ENCODE measurements around the gene SLC26A5.
"Not testable (repeated sequence)": the region's sequence is repeated elsewhere in the genome, so short reads cannot be mapped to it uniquely, and the experiment has no call there.

The SLC26A5 gene

GRCh38 chr7:103405789-103406613 lies 40.0 kb downstream of the SLC26A5 start:
- DNase-seq (ENCODE audit: low read depth in 2 of 2), result not testable (repeated sequence)

- not testable (repeated sequence) for DNase-seq (ENCODE audit: low read depth in 2 of 2)
Measured at GRCh38 chr7:103399687-103400086, 46.3 kb downstream of the SLC26A5 start.

GRCh38 chr7:103398483-103399127 lies 47.4 kb downstream of the SLC26A5 start:
- DNase-seq (ENCODE audit: low read depth in 2 of 2), result no peak

- no peak for DNase-seq (ENCODE audit: low read depth in 2 of 2)
Measured at GRCh38 chr7:103396471-103396870, 49.5 kb downstream of the SLC26A5 start.

- DNase-seq (ENCODE audit: low read depth in 2 of 2), result no peak
Measured at GRCh38 chr7:103395071-103395470, 50.9 kb downstream of the SLC26A5 start.

- DNase-seq (ENCODE audit: low read depth in 2 of 2), result no peak
Measured at GRCh38 chr7:103394566-103394965, 51.4 kb downstream of the SLC26A5 start.

DNA sequence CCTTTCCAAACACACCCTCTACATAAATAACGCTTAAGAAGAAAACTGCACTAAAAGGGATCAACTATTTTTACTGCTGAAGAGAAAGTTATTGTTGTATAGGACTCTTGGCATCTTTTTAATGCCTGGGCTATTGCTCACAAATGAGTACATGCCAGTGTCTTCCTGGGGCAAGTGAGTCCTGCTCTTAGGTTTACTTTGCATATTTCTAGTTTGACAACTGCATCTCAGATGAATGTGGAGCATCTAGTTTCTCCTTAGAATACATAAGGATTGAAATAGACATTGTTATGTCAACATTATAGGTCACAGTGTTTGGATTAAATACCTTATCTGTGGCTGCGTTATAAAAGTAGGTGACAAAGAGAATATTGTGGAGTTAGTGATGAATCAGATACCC lies 54.0 kb downstream of the SLC26A5 start:
- DNase-seq (ENCODE audit: low read depth in 2 of 2), result no peak

GRCh38 chr7:103391150-103391549 lies 54.9 kb downstream of the SLC26A5 start:
- DNase-seq (ENCODE audit: low read depth in 2 of 2), result no peak

DNA sequence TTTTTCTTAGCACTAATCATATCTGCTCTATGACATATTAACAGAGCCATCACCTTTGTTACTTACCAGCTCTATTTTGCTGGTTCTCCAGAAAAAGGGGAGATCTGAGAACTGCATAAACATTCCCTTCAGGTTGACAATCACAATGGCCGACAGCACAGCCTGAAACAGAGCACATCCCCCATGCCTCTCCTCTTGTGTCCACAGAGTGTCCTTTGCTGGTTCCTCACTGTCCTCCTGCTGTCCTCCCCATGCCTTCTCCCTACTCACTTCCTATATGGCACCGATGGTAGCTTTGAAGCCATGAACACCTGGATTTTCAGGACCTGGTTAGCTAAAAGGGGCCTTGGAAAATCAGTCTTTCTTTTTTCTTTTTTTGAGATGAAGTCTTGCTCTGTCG lies 56.7 kb downstream of the SLC26A5 start:
- DNase-seq (ENCODE audit: low read depth in 2 of 2), result no peak

- DNase-seq (ENCODE audit: low read depth in 2 of 2), result no peak
Measured at GRCh38 chr7:103388469-103389140, 57.4 kb downstream of the SLC26A5 start.

GRCh38 chr7:103387242-103387641 lies 58.8 kb downstream of the SLC26A5 start:
- DNase-seq (ENCODE audit: low read depth in 2 of 2), result no peak

DNA sequence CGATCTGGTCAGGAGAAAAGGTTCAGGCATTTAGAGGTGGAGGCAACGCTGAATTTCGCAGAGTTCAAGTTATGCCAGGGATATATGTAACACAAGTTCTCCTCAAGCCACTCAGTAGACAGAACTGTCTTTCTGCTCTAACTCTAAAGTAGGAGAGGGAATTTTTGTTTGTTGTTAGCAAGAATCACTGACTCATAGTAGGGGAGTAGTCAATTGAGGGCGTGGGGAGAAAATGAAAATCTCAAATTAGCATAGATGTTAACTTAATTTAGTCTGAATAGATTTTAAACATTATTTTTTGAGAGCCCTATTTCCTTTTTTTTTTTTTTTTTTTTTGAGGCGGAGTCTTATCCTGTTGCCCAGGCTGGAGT lies 64.0 kb downstream of the SLC26A5 start:
- DNase-seq (ENCODE audit: low read depth in 2 of 2), result no peak

DNA sequence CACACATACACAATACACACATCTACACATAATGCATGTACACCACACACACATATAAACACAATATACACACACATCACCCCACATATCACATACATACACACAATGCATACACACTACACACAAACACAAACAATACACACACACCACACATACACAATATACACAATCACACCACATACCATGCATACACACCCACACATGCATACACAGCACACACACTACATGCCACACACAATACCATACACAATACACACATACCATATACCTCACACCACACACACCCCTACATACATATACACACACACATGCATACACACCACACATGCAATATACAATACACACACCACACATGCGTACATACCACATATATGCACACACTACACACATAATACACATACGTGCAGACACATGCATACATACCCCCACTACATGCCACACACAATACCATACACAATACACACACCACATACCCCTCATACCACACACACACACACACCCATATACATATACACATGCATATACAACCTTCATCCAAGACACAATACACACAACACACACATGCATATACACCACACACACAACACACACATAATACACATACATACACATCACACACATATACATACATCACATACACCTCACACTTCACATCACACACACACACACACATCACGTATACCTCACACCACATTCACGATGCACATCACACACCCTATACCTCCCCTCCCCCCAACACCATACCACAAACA lies 64.6 kb downstream of the SLC26A5 start:
- no peak for DNase-seq (ENCODE audit: low read depth in 2 of 2)

DNA sequence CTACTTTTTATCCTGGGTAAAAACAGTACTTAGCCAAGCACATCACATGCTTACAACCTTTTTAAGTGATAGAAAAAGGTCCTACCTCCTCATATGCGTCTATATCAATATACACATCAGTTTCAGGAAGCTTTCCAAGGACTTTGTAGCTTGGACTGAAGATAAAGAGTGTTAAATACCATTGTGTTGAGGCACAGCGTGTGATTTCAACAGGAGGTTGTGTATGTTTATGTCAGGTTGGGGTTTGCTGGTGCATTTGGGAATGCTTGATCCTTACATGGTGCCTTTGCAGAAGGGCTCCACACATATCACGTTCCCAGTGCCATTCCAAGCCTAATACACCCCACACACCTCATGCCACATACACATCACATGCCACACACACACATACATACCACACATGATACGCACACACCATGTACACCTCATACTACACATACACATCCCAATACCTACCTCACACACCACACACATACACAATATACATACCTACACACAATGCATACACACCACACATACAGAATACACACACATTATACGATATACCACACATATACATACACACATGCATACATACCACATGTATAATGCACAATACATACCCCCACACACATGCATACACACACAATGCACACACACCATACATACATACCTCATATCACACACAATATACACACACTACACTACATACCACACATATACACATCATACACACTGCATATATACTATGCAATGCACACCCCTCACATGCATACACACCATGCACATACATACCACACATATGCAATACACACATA lies 65.4 kb downstream of the SLC26A5 start:
- DNase-seq (ENCODE audit: low read depth in 2 of 2), result no peak

DNA sequence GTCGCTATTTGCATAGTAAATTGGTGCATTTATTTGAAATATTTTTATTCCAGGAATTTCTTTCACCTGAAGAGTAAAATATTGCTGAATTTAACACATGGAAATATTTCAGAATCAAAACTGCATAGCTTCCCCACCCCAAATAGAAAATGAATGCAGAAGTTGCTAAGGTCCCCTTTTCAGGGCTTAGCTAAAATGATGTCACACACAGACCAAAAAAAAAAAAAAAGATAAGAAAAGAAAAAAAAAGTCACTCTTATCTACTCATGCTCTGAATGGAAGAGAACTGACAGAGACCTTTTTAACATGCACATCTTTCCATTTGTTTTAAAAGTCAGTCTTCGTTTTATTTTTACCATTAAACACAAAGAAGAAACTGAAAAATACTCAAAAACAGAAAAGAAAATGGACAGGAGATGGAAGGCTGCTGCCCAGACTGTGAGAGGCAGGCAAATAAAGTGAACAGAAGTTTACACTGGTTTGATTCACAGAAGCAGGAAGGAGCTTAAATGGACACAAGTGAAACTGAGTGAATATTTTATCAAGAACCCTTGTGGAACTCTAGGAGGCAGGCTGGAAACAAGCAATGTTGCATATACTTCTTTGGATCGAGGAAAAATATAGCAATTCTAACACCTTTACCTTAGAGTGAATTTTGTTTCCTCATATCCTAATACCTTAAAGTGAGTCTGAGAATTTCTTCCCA lies 66.6 kb downstream of the SLC26A5 start:
- no peak for DNase-seq (ENCODE audit: low read depth in 2 of 2)

- no peak for DNase-seq (ENCODE audit: low read depth in 2 of 2)
Measured at GRCh38 chr7:103373866-103374643, 72.0 kb downstream of the SLC26A5 start.

- no peak for DNase-seq (ENCODE audit: low read depth in 2 of 2)
Measured at GRCh38 chr7:103369432-103369831, 76.6 kb downstream of the SLC26A5 start.

DNA sequence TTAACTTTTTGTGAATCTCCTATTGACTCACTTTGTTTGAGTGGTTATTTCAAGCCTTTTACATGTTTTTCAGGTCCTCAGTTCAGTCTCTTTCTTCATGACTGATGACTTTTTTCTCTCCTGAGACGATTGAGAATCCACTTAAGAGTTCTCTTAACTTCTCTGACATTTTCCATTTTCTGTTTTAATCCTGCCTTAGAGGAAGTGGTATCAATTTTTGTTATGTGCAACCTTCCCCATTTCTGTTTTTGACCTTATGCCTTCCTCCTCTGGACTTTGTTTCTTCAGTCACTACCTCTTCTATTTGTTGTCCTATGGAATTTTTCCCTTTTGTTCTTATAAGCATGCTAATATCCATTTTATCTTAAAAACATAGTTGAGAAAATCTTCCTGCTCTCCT lies 96.2 kb downstream of the SLC26A5 start:
- no peak for DNase-seq (ENCODE audit: low read depth in 2 of 2)

- no peak for DNase-seq (ENCODE audit: low read depth in 2 of 2)
Measured at GRCh38 chr7:103348959-103349358, 97.0 kb downstream of the SLC26A5 start.

- DNase-seq (ENCODE audit: low read depth in 2 of 2), result no peak
Measured at GRCh38 chr7:103348452-103348851, 97.6 kb downstream of the SLC26A5 start.
